K562 (cell line): ENCODE results near the gene ZNF609.

Source experiments
- BHLHE40 ChIP-seq: IDR thresholded peaks from 2 replicates; pipeline ENCODE4 v1.6.1; 2011; ENCODE audit warnings: low read length, improper control_type of control experiment
- EP400 ChIP-seq: fragments of 450-650 bp; IDR thresholded peaks from 2 replicates; pipeline ENCODE4 v1.6.1; 2017; ENCODE audit warnings: antibody characterized with exemption, mild to moderate bottlenecking, moderate library complexity
- MXI1 ChIP-seq: IDR thresholded peaks from 2 replicates; pipeline ENCODE4 v1.6.1; 2011; ENCODE audit warnings: low read depth, mild to moderate bottlenecking, improper control_type of control experiment, low read length
- SIRT6 ChIP-seq: IDR thresholded peaks from one replicate; pipeline ENCODE4 v1.6.1; 2012; ENCODE audit warnings: low read depth, mild to moderate bottlenecking, control low read depth, inconsistent platforms, low read length, moderate library complexity
- ZHX1 ChIP-seq: fragments of 150-350 bp; conservative IDR thresholded peaks from 2 replicates; pipeline ENCODE4 v1.6.1; 2014; ENCODE audit warnings: low read length
- TF ChIP-seq, protein P1 (sequence below): fragments of 450-650 bp; IDR thresholded peaks from 2 replicates; pipeline ENCODE4 v1.6.1; 2016; ENCODE audit warnings: low read depth

DNA sequence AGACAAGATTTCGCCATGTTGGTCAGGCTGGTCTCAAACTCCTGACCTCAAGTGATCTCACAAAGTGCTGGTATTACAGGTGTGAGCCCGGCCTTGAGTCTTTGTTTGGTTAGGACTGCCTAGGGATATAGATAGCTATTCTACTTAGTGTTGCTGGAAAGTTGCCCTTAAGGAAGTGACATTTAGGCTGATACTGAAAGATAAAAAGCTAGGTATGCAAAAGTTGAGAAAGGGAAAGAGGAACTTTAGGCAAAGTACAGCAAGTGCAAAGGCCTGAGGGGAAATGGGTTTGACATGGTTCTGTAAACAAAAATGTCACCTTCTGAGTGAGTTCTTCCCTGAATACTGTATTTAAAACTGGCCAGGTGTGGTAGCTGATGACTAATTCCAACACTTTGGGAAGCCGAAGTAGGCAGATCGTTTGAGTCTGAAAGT, 111.5 kb downstream of the ZNF609 start:
- no peak for TF ChIP-seq MXI1
- no peak for TF ChIP-seq SIRT6
- no peak for TF ChIP-seq ZHX1
- TF ChIP-seq BHLHE40 = no peak
- TF ChIP-seq EP400 = no peak
- TF ChIP-seq, protein P1, sequence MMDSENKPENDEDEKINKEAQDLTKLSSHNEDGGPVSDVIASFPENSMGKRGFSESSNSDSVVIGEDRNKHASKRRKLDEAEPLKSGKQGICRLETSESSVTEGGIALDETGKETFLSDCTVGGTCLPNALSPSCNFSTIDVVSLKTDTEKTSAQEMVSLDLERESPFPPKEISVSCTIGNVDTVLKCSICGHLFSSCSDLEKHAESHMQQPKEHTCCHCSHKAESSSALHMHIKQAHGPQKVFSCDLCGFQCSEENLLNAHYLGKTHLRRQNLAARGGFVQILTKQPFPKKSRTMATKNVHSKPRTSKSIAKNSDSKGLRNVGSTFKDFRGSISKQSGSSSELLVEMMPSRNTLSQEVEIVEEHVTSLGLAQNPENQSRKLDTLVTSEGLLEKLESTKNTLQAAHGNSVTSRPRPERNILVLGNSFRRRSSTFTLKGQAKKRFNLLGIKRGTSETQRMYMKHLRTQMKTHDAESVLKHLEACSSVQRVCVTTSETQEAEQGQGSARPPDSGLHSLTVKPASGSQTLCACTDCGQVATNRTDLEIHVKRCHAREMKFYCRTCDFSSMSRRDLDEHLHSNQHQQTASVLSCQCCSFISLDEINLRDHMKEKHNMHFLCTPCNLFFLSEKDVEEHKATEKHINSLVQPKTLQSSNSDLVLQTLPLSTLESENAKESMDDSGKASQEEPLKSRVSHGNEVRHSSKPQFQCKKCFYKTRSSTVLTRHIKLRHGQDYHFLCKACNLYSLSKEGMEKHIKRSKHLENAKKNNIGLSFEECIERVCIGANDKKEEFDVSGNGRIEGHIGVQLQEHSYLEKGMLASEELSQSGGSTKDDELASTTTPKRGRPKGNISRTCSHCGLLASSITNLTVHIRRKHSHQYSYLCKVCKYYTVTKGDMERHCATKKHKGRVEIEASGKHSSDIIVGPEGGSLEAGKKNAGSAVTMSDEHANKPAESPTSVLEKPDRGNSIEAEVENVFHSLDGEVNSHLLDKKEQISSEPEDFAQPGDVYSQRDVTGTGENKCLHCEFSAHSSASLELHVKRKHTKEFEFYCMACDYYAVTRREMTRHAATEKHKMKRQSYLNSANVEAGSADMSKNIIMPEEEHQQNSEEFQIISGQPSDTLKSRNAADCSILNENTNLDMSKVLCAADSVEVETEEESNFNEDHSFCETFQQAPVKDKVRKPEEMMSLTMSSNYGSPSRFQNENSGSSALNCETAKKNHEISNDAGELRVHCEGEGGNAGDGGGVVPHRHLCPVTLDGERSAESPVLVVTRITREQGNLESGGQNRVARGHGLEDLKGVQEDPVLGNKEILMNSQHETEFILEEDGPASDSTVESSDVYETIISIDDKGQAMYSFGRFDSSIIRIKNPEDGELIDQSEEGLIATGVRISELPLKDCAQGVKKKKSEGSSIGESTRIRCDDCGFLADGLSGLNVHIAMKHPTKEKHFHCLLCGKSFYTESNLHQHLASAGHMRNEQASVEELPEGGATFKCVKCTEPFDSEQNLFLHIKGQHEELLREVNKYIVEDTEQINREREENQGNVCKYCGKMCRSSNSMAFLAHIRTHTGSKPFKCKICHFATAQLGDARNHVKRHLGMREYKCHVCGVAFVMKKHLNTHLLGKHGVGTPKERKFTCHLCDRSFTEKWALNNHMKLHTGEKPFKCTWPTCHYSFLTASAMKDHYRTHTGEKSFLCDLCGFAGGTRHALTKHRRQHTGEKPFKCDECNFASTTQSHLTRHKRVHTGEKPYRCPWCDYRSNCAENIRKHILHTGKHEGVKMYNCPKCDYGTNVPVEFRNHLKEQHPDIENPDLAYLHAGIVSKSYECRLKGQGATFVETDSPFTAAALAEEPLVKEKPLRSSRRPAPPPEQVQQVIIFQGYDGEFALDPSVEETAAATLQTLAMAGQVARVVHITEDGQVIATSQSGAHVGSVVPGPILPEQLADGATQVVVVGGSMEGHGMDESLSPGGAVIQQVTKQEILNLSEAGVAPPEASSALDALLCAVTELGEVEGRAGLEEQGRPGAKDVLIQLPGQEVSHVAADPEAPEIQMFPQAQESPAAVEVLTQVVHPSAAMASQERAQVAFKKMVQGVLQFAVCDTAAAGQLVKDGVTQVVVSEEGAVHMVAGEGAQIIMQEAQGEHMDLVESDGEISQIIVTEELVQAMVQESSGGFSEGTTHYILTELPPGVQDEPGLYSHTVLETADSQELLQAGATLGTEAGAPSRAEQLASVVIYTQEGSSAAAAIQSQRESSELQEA = no peak
